ENCODE results near the gene TMEM214.

The TMEM214 gene

GRCh38 chr2:27029051-27029450 is 3.7 kb upstream of the TMEM214 start:
- no peaks in the 10 kb centered on the region for H3K27me3 ChIP-seq (ENCODE audit: control insufficient read depth, insufficient read depth, low read length)
- H3K4me2 ChIP-seq (ENCODE audit: low read length): no peak overlapping the region
- H3K27ac ChIP-seq: no peak overlapping the region
- peaks cover 12% of the 10 kb centered on the region for H3K4me1 ChIP-seq
- no peaks in the 10 kb centered on the region for H3K9me3 ChIP-seq (ENCODE audit: control insufficient read depth, low read length)
- H3K36me3 ChIP-seq (ENCODE audit: control insufficient read depth, insufficient read depth, low read length): no peaks in the 10 kb centered on the region
- TF ChIP-seq CTCF (IDR thresholded peaks at IDR 0.05): no peak
- H3K9ac ChIP-seq: no peak overlapping the region
- no peaks in the 10 kb centered on the region for H3K79me2 ChIP-seq
- no peak overlapping the region for H3K4me3 ChIP-seq (ENCODE audit: low read depth, low read length)
- H2AFZ ChIP-seq: no peak overlapping the region

- Histone ChIP-seq H3K36me3 (ENCODE audit: control insufficient read depth, insufficient read depth, low read length) (no peaks in the 10 kb centered on the region), H3K4me1 (peaks cover 14% of the 10 kb centered on the region), H3K9ac (peak overlapping the region; percentile 64), H3K27me3 (ENCODE audit: control insufficient read depth, insufficient read depth, low read length) (no peaks in the 10 kb centered on the region), H3K79me2 (no peaks in the 10 kb centered on the region), H3K9me3 (ENCODE audit: control insufficient read depth, low read length) (no peaks in the 10 kb centered on the region), H3K27ac (peak overlapping the region; percentile 27), H3K4me2 (ENCODE audit: low read length) (peak overlapping the region; percentile 99), H2AFZ (peak overlapping the region; percentile 96), H3K4me3 (ENCODE audit: low read depth, low read length) (peak overlapping the region; percentile 87)
- TF ChIP-seq CTCF (IDR thresholded peaks at IDR 0.05): no peak
These were observed 588 bp downstream of the TMEM214 start for GRCh38 chr2:27033253-27033852.

- H2AFZ ChIP-seq: no peak overlapping the region
- no peaks in the 10 kb centered on the region for H3K36me3 ChIP-seq (ENCODE audit: control insufficient read depth, insufficient read depth, low read length)
- no peaks in the 10 kb centered on the region for H3K9me3 ChIP-seq (ENCODE audit: control insufficient read depth, low read length)
- peaks cover 22% of the 10 kb centered on the region for H3K4me1 ChIP-seq
- no peak overlapping the region for H3K27ac ChIP-seq
- no peak overlapping the region for H3K9ac ChIP-seq
- H3K4me3 ChIP-seq (ENCODE audit: low read depth, low read length): no peak overlapping the region
- no peak for TF ChIP-seq CTCF (IDR thresholded peaks at IDR 0.05)
- no peaks in the 10 kb centered on the region for H3K79me2 ChIP-seq
- H3K4me2 ChIP-seq (ENCODE audit: low read length): no peak overlapping the region
- H3K27me3 ChIP-seq (ENCODE audit: control insufficient read depth, insufficient read depth, low read length): no peaks in the 10 kb centered on the region
These were observed 5.2 kb downstream of the TMEM214 start for GRCh38 chr2:27038012-27038411.

- TF ChIP-seq CTCF (IDR thresholded peaks at IDR 0.05): no peak
- Histone ChIP-seq H3K4me2 (ENCODE audit: low read length) (no peak overlapping the region), H3K36me3 (ENCODE audit: control insufficient read depth, insufficient read depth, low read length) (no peaks in the 10 kb centered on the region)
These were observed 6.0 kb downstream of the TMEM214 start for GRCh38 chr2:27038631-27039339.

GRCh38 chr2:27039426-27039825 is 6.7 kb downstream of the TMEM214 start:
- Histone ChIP-seq H3K9ac (no peak overlapping the region), H3K36me3 (ENCODE audit: control insufficient read depth, insufficient read depth, low read length) (no peaks in the 10 kb centered on the region), H3K27ac (no peak overlapping the region), H2AFZ (no peak overlapping the region), H3K79me2 (no peaks in the 10 kb centered on the region), H3K9me3 (ENCODE audit: control insufficient read depth, low read length) (no peaks in the 10 kb centered on the region), H3K4me2 (ENCODE audit: low read length) (no peak overlapping the region), H3K4me1 (peaks cover 14% of the 10 kb centered on the region), H3K27me3 (ENCODE audit: control insufficient read depth, insufficient read depth, low read length) (no peaks in the 10 kb centered on the region), H3K4me3 (ENCODE audit: low read depth, low read length) (no peak overlapping the region)
- TF ChIP-seq CTCF (IDR thresholded peaks at IDR 0.05): no peak

More at GRCh38 chr2:27038631-27039339, 6.0 kb downstream of the TMEM214 start:
- Histone ChIP-seq H3K27me3 (ENCODE audit: control insufficient read depth, insufficient read depth, low read length) (no peaks in the 10 kb centered on the region), H2AFZ (no peak overlapping the region), H3K9ac (no peak overlapping the region), H3K4me1 (peaks cover 18% of the 10 kb centered on the region), H3K4me3 (ENCODE audit: low read depth, low read length) (no peak overlapping the region), H3K9me3 (ENCODE audit: control insufficient read depth, low read length) (no peaks in the 10 kb centered on the region), H3K27ac (no peak overlapping the region), H3K79me2 (no peaks in the 10 kb centered on the region)

Data from parathyroid adenoma (tissue), 2 donors.